OCI-LY7 (cell line): Measurements from ENCODE around the gene C2CD4B.

Experiments
- EZH2phosphoT487 ChIP-seq: fragments of 200-600 bp; sonication (generic); IDR thresholded peaks from 2 replicates; pipeline ENCODE4 v1.6.1; 2018; ENCODE audit warnings: low read depth, borderline replicate concordance, mild to moderate bottlenecking, mixed run types, antibody characterized with exemption, low read length, moderate library complexity, mixed read lengths
- TF ChIP-seq, protein P1 (sequence below): fragments of 200-600 bp; sonication (generic); conservative IDR thresholded peaks from 2 replicates; pipeline ENCODE4 v1.5.1; 2014; ENCODE audit warnings: mild to moderate bottlenecking, antibody characterized with exemption, low read length, moderate library complexity, mixed read lengths

DNA sequence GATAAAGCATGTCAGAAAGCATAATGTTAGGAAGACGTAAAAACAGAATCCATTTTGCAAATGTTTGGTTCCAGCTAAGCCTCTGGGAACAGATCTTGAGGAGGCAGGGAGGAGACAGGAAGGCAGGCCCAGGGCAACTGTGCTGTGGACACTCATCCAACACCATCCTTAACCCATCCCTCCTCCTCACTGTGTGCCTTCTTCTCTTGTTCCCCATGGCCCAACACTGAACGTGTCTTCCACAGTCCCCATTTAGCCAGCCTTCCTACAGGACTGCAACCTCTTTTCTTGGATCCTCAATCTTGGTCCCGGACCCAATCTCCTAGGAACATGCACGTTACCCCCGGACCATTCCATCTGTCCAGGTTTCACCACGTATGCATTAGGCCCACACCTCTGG lies 15.4 kb downstream of the C2CD4B start:
- TF ChIP-seq, protein P1, sequence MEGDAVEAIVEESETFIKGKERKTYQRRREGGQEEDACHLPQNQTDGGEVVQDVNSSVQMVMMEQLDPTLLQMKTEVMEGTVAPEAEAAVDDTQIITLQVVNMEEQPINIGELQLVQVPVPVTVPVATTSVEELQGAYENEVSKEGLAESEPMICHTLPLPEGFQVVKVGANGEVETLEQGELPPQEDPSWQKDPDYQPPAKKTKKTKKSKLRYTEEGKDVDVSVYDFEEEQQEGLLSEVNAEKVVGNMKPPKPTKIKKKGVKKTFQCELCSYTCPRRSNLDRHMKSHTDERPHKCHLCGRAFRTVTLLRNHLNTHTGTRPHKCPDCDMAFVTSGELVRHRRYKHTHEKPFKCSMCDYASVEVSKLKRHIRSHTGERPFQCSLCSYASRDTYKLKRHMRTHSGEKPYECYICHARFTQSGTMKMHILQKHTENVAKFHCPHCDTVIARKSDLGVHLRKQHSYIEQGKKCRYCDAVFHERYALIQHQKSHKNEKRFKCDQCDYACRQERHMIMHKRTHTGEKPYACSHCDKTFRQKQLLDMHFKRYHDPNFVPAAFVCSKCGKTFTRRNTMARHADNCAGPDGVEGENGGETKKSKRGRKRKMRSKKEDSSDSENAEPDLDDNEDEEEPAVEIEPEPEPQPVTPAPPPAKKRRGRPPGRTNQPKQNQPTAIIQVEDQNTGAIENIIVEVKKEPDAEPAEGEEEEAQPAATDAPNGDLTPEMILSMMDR: no peak
- TF ChIP-seq EZH2phosphoT487: no peak
